ENCODE results near the gene PLA2G4B. TPM values are rescaled to one million over a fixed set of nuclear protein-coding genes. Genes with fewer than 3 reads are reported as not detected.

The PLA2G4B gene
- total and polyA plus RNA-seq, 9 of the 15 experiments (the other 6 are each of a cell fraction or from before 2014, with no cell fraction given) = 0.07 to 6.1 (median 2.8) TPM

GRCh38 chr15:41873711-41874110, 35.1 kb downstream of the PLA2G4B start:
- H3K9me1 ChIP-seq (ENCODE audit: control insufficient read depth, insufficient read depth, low read length) = no peaks in the 10 kb centered on the region
- DNase-seq (ENCODE audit: extremely low read depth in 1 of 4, low spot score in 3 of 4) = no peak
- no peaks in the 10 kb centered on the region for H3K79me2 ChIP-seq (ENCODE audit: control insufficient read depth, insufficient read depth, low read length)
- no peak overlapping the region for H3K4me2 ChIP-seq (ENCODE audit: insufficient read depth, low read length)
- peaks cover 33% of the 10 kb centered on the region for H4K20me1 ChIP-seq (replicated peaks; ENCODE audit: control insufficient read depth, insufficient read depth, low read length)
- no peak for FAIRE-seq
- no peak overlapping the region for H3K27ac ChIP-seq (ENCODE audit: extremely low read depth, low read depth, low read length)
- H3K36me3 ChIP-seq (ENCODE audit: control insufficient read depth, insufficient read depth, low read length) = no peaks in the 10 kb centered on the region
- intact Hi-C loops (cut with micrococcal nuclease) = no loop called here
- ChIA-PET CTCF (ENCODE audit: low intra/inter-chr PET ratio) (no interaction called here), POLR2A (interaction anchor here (1.1 kb wide), 1 partner anchor 22 kb away, joined by 3 read pairs; no protein-coding TSS in a partner anchor)
- no TSS peak for BruUV-seq (replicated peaks)
- no peak overlapping the region for H3K4me3 ChIP-seq
- no peak for TF ChIP-seq TCF7 (IDR thresholded peaks at IDR 0.05; ENCODE audit: borderline replicate concordance)
- no peak for TF ChIP-seq HDAC8 (tag; IDR thresholded peaks at IDR 0.05)
- no peak for TF ChIP-seq JUND (IDR thresholded peaks at IDR 0.05; ENCODE audit: borderline replicate concordance, low read depth, low read length)
- no peak for TF ChIP-seq JUND (tag; IDR thresholded peaks at IDR 0.05; ENCODE audit: borderline replicate concordance, low read depth, low read length)
- no peak for TF ChIP-seq ZFP36 (IDR thresholded peaks at IDR 0.05; ENCODE audit: low read depth, low read length, partially characterized antibody)
- TF ChIP-seq CHD1 (IDR thresholded peaks at IDR 0.05; ENCODE audit: low read length) = no peak
- TF ChIP-seq SPI1 (IDR thresholded peaks at IDR 0.05; ENCODE audit: borderline replicate concordance, low read depth, low read length) = no peak
- TF ChIP-seq FOXA1 (IDR thresholded peaks at IDR 0.05; ENCODE audit: borderline replicate concordance) = no peak
- TF ChIP-seq ZNF583 (CRISPR knock-in tag; IDR thresholded peaks at IDR 0.05) = no peak
- H2AFZ ChIP-seq (ENCODE audit: low read depth, low read length) = no peak overlapping the region
- peaks cover 0 to 31% of the 10 kb centered on the region in 2 experiments; a peak in 3 of 5 replicates for H3K4me1 ChIP-seq (replicated peaks in 1 of 2; ENCODE audit: control insufficient read depth in 2 of 2, insufficient read depth in 2 of 2, low read length in 2 of 2)
- WGBS (ENCODE audit: insufficient coverage, low coverage, missing lambda C conversion rate) = 0% methylated on average over 8 of the region's 8 CpGs
- in situ Hi-C loops (cut with MboI) = no loop called here
- H3K27me3 ChIP-seq (ENCODE audit: control insufficient read depth in 2 of 2, insufficient read depth in 2 of 2, low read length in 2 of 2) = peaks cover 68 to 97% of the 10 kb centered on the region in 2 experiments; a peak in 4 of 5 replicates
- no peaks in the 10 kb centered on the region for H3K9me3 ChIP-seq (replicated peaks; ENCODE audit: control insufficient read depth, insufficient read depth, low read depth, low read length)
- ATAC-seq = no peak
- no peak overlapping the region for H3K9ac ChIP-seq (ENCODE audit: insufficient read depth in 1 of 2, low read depth in 2 of 2, low read length in 2 of 2)

Data from K562 (cell line).